Measurements from ENCODE around the gene C19orf85.
A peak's percentile ranks its signal among the peaks of the same experiment; 100 is the strongest.
"Not testable (repeated sequence)": the region's sequence is repeated elsewhere in the genome, so short reads cannot be mapped to it uniquely, and the experiment has no call there.

C19orf85 gene

GRCh38 chr19:55455576-55456235, 8.8 kb downstream of the C19orf85 start:
- no peak for DNase-seq

- DNase-seq: no peak
These were observed 9.7 kb downstream of the C19orf85 start for GRCh38 chr19:55454787-55455243.

- DNase-seq: no peak
These were observed 10.9 kb downstream of the C19orf85 start for GRCh38 chr19:55453511-55454260.

GRCh38 chr19:55452749-55453346, 11.7 kb downstream of the C19orf85 start:
- no peak for DNase-seq

GRCh38 chr19:55451965-55452748, 12.4 kb downstream of the C19orf85 start:
- DNase-seq: no peak

GRCh38 chr19:55451163-55451964, 13.2 kb downstream of the C19orf85 start:
- no peak for DNase-seq

GRCh38 chr19:55449469-55449868, 15.1 kb downstream of the C19orf85 start:
- no peak for DNase-seq

- DNase-seq: not testable (repeated sequence)
These were observed 16.4 kb downstream of the C19orf85 start for GRCh38 chr19:55448175-55448490.

GRCh38 chr19:55447421-55448174, 17.0 kb downstream of the C19orf85 start:
- DNase-seq: no peak

GRCh38 chr19:55446060-55446459, 18.5 kb downstream of the C19orf85 start:
- no peak for DNase-seq

GRCh38 chr19:55444646-55445045, 19.9 kb downstream of the C19orf85 start:
- DNase-seq: no peak

GRCh38 chr19:55443824-55444480, 20.6 kb downstream of the C19orf85 start:
- no peak for DNase-seq

GRCh38 chr19:55443045-55443823, 21.3 kb downstream of the C19orf85 start, which contains the start of gene SHISA7:
Gene SHISA7, minus strand, starts transcription at chr19:55443300. Its CDS starts 437 bp downstream, at chr19:55442863.
- no peak for DNase-seq

GRCh38 chr19:55442372-55442961, 22.1 kb downstream of the C19orf85 start:
- no peak for DNase-seq

GRCh38 chr19:55441692-55442321, 22.7 kb downstream of the C19orf85 start:
- DNase-seq: no peak

GRCh38 chr19:55441319-55441691, 23.2 kb downstream of the C19orf85 start:
- no peak for DNase-seq

- no peak for DNase-seq
These were observed 24.0 kb downstream of the C19orf85 start for GRCh38 chr19:55440411-55441105.

- no peak for DNase-seq
These were observed 25.5 kb downstream of the C19orf85 start for GRCh38 chr19:55439052-55439451.

- peak; percentile 10 for DNase-seq
These were observed 27.1 kb downstream of the C19orf85 start for GRCh38 chr19:55437410-55437809.

Measured in KG1 (cell line).